Fibroblast of pulmonary artery (primary cell): ENCODE results near the gene CBX6.

Experiments
- DNase-seq: peaks from one replicate; pipeline ENCODE4 v3.0.0-alpha.2; 2010; ENCODE audit warnings: low read depth
- H3K4me3 ChIP-seq: replicated peaks from 2 replicates; pipeline ENCODE4 v1.5.1; 2011; ENCODE audit warnings: low read depth, mild to moderate bottlenecking, control low read depth, low read length, moderate library complexity
- CTCF ChIP-seq: IDR thresholded peaks from 2 replicates; pipeline ENCODE4 v1.5.1; 2011; ENCODE audit warnings: mild to moderate bottlenecking, control low read depth, low read length, inconsistent platforms; ENCODE audit errors: missing control alignments

CBX6 gene

GRCh38 chr22:38828191-38828590 is 43.8 kb downstream of the CBX6 start:
- DNase-seq, result no peak
- no peak overlapping the region for H3K4me3 ChIP-seq
- no peak for TF ChIP-seq CTCF

- DNase-seq, result no peak
- TF ChIP-seq CTCF, result no peak
- H3K4me3 ChIP-seq, result no peak overlapping the region
Observed at GRCh38 chr22:38827510-38827909, 44.5 kb downstream of the CBX6 start.

GRCh38 chr22:38826801-38827200 is 45.2 kb downstream of the CBX6 start:
- TF ChIP-seq CTCF, result no peak
- no peak overlapping the region for H3K4me3 ChIP-seq
- DNase-seq, result no peak

GRCh38 chr22:38826386-38826785 is 45.6 kb downstream of the CBX6 start:
- no peak overlapping the region for H3K4me3 ChIP-seq
- TF ChIP-seq CTCF, result no peak
- DNase-seq, result no peak

- DNase-seq, result peak; percentile 85
- TF ChIP-seq CTCF, result peak; percentile 71
Observed at GRCh38 chr22:38824585-38824984, 47.4 kb downstream of the CBX6 start.

GRCh38 chr22:38823637-38824036 is 48.4 kb downstream of the CBX6 start:
- no peak overlapping the region for H3K4me3 ChIP-seq
- no peak for TF ChIP-seq CTCF
- DNase-seq, result no peak

More at GRCh38 chr22:38824585-38824984, 47.4 kb downstream of the CBX6 start:
- no peak overlapping the region for H3K4me3 ChIP-seq

- no peak for DNase-seq
- H3K4me3 ChIP-seq, result no peak overlapping the region
- TF ChIP-seq CTCF, result no peak
Observed at GRCh38 chr22:38823076-38823475, 48.9 kb downstream of the CBX6 start.
